Activated CD4-positive, alpha-beta T cell treated with anti-CD3 and anti-CD28 coated beads, Interleukin-2, amount 10 ng/mL, durations not matched to agents 24 days and 14 days (primary cell): ENCODE measurements around the gene FAM240B. TPM values are rescaled to one million over a fixed set of nuclear protein-coding genes. Genes with fewer than 3 reads are reported as not detected.

Experiments
- DNase-seq: peaks from one replicate; pipeline ENCODE4 v3.0.0; 2022
- H3K27ac Mint-ChIP-seq: one replicate; pipeline ENCODE4 v1.8.0; 2022; ENCODE audit warnings: mild to moderate bottlenecking, mixed read lengths
- H3K27me3 Mint-ChIP-seq: one replicate; pipeline ENCODE4 v1.8.0; 2022; ENCODE audit warnings: mixed read lengths
- H3K36me3 Mint-ChIP-seq: one replicate; pipeline ENCODE4 v1.8.0; 2022; ENCODE audit warnings: low read depth, mild to moderate bottlenecking, mixed read lengths
- H3K4me1 Mint-ChIP-seq: one replicate; pipeline ENCODE4 v1.8.0; 2021; ENCODE audit warnings: mixed read lengths
- H3K4me3 Mint-ChIP-seq: one replicate; pipeline ENCODE4 v1.8.0; 2022; ENCODE audit warnings: mild to moderate bottlenecking, moderate library complexity, mixed read lengths
- H3K9me3 Mint-ChIP-seq: one replicate; pipeline ENCODE4 v1.8.0; 2021; ENCODE audit warnings: mixed read lengths
- intact Hi-C: fragments of 100-400 bp; cut with micrococcal nuclease; formaldehyde crosslinking; loops from one replicate; pipeline ENCODE4 v1.15.1; 2023
- total RNA-seq: library from RNA; stranded (reverse); gene quantifications from 2 replicates; pipeline ENCODE4 v1.2.3, GENCODE V29; 2022

Gene FAM240B
- total RNA-seq, 1 donor from 2014 or later = not detected

DNA sequence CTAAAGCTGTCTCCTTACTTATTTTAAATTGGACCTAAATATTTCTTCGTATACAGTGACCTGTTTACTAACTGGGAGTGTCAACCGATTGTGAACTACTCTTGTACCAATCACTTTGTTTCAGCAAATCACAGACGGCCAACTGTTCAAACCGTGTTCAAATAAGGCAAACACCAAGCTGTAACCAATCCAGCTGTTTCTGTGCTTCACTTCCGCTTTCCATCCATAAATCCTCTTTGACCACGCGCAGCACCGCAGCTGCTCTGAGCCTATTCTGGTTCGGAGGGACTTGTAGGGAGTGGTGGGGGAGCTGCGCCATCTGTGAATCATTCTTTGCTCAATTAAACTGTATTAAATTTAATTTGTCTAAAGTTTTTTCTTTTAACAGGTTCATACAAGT is 4.8 kb upstream of the FAM240B start:
- H3K4me3 Mint-ChIP-seq = no peak overlapping the region
- no peaks in the 10 kb centered on the region for H3K36me3 Mint-ChIP-seq
- no peaks in the 10 kb centered on the region for H3K9me3 Mint-ChIP-seq
- H3K27me3 Mint-ChIP-seq = no peaks in the 10 kb centered on the region
- intact Hi-C loops = no loop called here
- no peaks in the 10 kb centered on the region for H3K4me1 Mint-ChIP-seq
- no peak overlapping the region for H3K27ac Mint-ChIP-seq
- DNase-seq = no peak

GRCh38 chr9:38718148-38718547 is 1.8 kb downstream of the FAM240B start:
- Mint-ChIP-seq H3K4me3 (no peak overlapping the region), H3K9me3 (no peaks in the 10 kb centered on the region), H3K36me3 (no peaks in the 10 kb centered on the region), H3K27me3 (no peaks in the 10 kb centered on the region), H3K4me1 (no peaks in the 10 kb centered on the region), H3K27ac (no peak overlapping the region)
- DNase-seq = no peak
- intact Hi-C loops = no loop called here

DNA sequence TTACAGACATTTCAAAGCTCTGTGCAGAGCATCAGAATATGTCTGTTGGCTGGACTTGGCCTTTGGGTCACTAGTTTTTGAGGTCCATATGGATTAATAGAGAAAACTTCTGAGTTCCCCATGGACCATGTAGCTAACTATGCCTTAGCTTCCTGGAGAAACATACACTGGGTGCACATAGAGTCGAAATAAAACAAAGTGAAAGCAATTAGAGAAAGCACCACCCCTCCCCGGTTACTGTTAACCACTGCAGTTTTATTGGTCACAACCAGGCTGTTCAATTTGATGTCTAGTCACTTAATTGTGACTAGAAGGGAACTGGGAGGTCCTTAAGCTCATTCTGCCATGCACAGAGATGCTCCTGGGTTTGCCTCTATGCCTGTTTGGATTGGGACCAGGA is 4.2 kb downstream of the FAM240B start:
- no peaks in the 10 kb centered on the region for H3K27me3 Mint-ChIP-seq
- no peak overlapping the region for H3K27ac Mint-ChIP-seq
- H3K9me3 Mint-ChIP-seq = no peaks in the 10 kb centered on the region
- no peak for DNase-seq
- H3K4me1 Mint-ChIP-seq = no peaks in the 10 kb centered on the region
- intact Hi-C loops = no loop called here
- no peaks in the 10 kb centered on the region for H3K36me3 Mint-ChIP-seq
- no peak overlapping the region for H3K4me3 Mint-ChIP-seq

GRCh38 chr9:38713426-38713825 is 6.5 kb downstream of the FAM240B start:
- intact Hi-C loops = no loop called here
- Mint-ChIP-seq H3K27ac (no peak overlapping the region), H3K9me3 (no peaks in the 10 kb centered on the region), H3K4me1 (no peaks in the 10 kb centered on the region), H3K27me3 (no peaks in the 10 kb centered on the region), H3K36me3 (no peaks in the 10 kb centered on the region), H3K4me3 (no peak overlapping the region)
- DNase-seq = no peak

DNA sequence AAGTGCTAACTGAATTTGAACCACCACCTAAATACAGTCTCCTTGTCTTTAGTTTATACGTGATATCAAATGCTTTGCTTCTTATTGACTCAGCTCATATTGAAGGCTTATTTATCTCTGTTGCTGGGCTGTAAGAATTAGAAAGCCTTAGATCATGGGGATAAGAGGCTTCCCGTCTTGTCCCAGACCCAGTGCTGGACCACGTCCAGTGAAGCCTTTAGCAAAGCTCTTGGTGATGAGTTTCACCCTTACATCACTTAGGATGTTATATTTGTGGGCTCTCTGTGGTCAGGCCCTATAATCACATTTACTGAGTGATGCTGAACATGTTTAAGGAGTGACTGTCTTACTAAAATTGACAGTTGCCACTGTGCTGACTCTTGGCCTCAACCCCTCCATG is 11.2 kb downstream of the FAM240B start:
- intact Hi-C loops = no loop called here
- no peaks in the 10 kb centered on the region for H3K4me1 Mint-ChIP-seq
- no peaks in the 10 kb centered on the region for H3K36me3 Mint-ChIP-seq
- no peaks in the 10 kb centered on the region for H3K27me3 Mint-ChIP-seq
- DNase-seq = no peak
- H3K4me3 Mint-ChIP-seq = no peak overlapping the region
- no peak overlapping the region for H3K27ac Mint-ChIP-seq
- no peaks in the 10 kb centered on the region for H3K9me3 Mint-ChIP-seq

DNA sequence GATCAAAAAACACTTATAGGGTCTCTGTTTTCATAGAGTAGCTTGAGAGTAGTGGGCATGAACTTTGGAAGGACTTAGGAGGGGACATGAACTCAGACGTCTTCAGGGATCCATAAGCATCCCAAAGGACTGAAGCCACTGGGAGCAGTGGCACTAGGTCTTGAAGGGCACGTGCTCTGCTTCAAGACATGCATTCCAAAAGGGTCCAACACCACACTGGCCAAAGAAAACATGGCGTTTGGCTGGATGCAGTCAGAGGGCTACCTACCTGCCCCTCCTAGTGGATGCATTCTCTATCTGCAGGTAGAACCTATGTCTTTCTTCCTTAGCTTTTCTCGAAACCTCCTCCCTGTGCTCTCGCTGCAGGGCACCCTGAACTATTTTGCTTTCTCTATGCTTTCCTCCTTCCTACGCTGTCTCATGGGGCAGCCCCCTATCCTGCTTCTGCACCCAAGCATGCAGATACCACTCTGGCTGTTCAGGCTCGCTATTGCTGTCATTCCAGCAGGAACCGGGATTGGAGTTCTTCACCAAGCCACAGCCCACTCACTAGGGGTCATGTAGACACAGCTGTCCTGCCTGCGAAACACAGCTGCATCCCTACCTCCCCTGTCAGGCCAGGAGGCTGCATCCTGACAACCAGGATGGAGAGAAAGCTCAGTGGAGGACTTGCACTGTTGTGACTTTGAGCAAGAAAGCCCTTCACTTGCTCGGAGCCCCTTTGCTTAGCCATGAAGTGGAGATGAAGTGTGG is 11.9 kb downstream of the FAM240B start:
- intact Hi-C loops = no loop called here
- DNase-seq = no peak
- no peak overlapping the region for H3K4me3 Mint-ChIP-seq
- H3K4me1 Mint-ChIP-seq = no peaks in the 10 kb centered on the region
- H3K27me3 Mint-ChIP-seq = peaks cover 3% of the 10 kb centered on the region
- H3K27ac Mint-ChIP-seq = no peak overlapping the region
- H3K36me3 Mint-ChIP-seq = no peaks in the 10 kb centered on the region
- H3K9me3 Mint-ChIP-seq = no peaks in the 10 kb centered on the region

GRCh38 chr9:38706493-38706892 is 13.4 kb downstream of the FAM240B start:
- Mint-ChIP-seq H3K36me3 (no peaks in the 10 kb centered on the region), H3K27ac (no peak overlapping the region), H3K4me3 (no peak overlapping the region), H3K9me3 (no peaks in the 10 kb centered on the region), H3K4me1 (no peaks in the 10 kb centered on the region), H3K27me3 (peaks cover 3% of the 10 kb centered on the region)
- intact Hi-C loops = no loop called here
- no peak for DNase-seq

DNA sequence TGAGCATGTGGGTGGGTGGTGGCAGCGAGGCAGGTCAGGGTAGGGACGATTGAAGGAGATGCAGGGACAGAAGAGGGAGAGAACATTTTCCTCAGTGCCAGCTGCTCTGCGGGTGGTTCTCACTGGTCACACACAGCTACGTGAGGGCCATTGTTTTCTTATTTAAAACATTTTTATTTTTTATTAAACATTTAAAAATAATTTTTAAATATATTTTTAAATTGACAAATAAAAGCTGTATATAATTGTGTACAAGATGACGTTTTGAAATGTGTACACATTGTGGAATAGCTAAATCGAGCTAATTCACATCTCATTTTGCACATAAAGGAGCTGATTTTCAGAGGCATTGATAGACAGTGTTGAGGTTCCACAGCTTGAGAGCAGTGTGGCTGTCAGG is 14.0 kb downstream of the FAM240B start:
- H3K4me3 Mint-ChIP-seq = no peak overlapping the region

DNA sequence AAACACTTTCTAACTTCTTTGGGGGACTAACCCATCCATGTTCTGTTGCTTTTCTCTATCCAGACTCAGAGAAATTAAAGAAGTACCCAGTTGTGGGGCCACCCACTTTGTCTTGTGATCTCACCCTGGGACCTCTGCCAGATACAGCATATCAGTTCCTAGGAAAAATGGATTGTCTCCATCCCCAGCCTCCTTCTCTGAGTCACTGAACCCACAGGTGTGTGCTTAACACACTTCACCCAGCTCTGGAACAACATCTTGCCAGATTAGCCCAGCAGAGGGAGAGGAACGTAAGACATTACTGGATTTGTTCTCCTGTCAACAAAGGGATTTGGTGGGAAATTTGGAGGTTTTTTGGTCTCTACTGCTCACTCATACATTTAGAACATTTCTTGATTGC is 19.2 kb downstream of the FAM240B start:
- no peaks in the 10 kb centered on the region for H3K4me1 Mint-ChIP-seq
- intact Hi-C loops = no loop called here
- no peaks in the 10 kb centered on the region for H3K36me3 Mint-ChIP-seq
- no peaks in the 10 kb centered on the region for H3K9me3 Mint-ChIP-seq
- H3K27ac Mint-ChIP-seq = no peak overlapping the region
- H3K4me3 Mint-ChIP-seq = no peak overlapping the region
- DNase-seq = no peak
- peaks cover 3% of the 10 kb centered on the region for H3K27me3 Mint-ChIP-seq

More for the DNA sequence above, 14.0 kb downstream of the FAM240B start:
- no peak for DNase-seq
- no peak overlapping the region for H3K27ac Mint-ChIP-seq
- no peaks in the 10 kb centered on the region for H3K9me3 Mint-ChIP-seq
- H3K27me3 Mint-ChIP-seq = peaks cover 3% of the 10 kb centered on the region
- H3K4me1 Mint-ChIP-seq = no peaks in the 10 kb centered on the region
- intact Hi-C loops = no loop called here
- no peaks in the 10 kb centered on the region for H3K36me3 Mint-ChIP-seq

GRCh38 chr9:38699337-38699736 is 20.6 kb downstream of the FAM240B start:
- intact Hi-C loops = no loop called here
- no peaks in the 10 kb centered on the region for H3K9me3 Mint-ChIP-seq

GRCh38 chr9:38697776-38698300 is 22.1 kb downstream of the FAM240B start:
- no peak overlapping the region for H3K27ac Mint-ChIP-seq
- intact Hi-C loops = no loop called here
- peaks cover under 1% of the 10 kb centered on the region for H3K27me3 Mint-ChIP-seq
- H3K4me3 Mint-ChIP-seq = no peak overlapping the region
- no peaks in the 10 kb centered on the region for H3K9me3 Mint-ChIP-seq
- DNase-seq = no peak
- no peaks in the 10 kb centered on the region for H3K4me1 Mint-ChIP-seq
- no peaks in the 10 kb centered on the region for H3K36me3 Mint-ChIP-seq

More at GRCh38 chr9:38699337-38699736, 20.6 kb downstream of the FAM240B start:
- no peaks in the 10 kb centered on the region for H3K4me1 Mint-ChIP-seq
- no peak for DNase-seq
- H3K27ac Mint-ChIP-seq = no peak overlapping the region
- H3K36me3 Mint-ChIP-seq = no peaks in the 10 kb centered on the region
- no peak overlapping the region for H3K4me3 Mint-ChIP-seq
- H3K27me3 Mint-ChIP-seq = peaks cover 3% of the 10 kb centered on the region

DNA sequence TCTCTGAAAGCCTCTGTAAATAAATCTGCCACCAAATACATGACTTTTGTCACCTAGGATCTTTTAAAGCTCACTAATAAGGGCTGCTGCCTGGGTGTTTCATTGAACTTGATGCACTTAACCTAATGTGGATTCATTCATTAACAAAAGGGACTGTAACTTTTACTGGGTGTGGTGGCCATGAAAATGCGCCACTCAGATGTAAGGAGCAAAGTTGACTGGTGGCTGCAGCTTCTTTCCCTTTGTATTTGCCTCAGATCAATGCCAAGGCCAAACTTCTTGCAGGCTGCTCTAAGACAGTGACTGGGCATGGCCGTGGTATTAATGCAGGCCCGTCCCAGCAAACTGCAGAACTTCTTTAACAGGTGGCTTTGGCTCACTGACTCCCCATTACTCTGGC is 22.9 kb downstream of the FAM240B start:
- no peaks in the 10 kb centered on the region for H3K9me3 Mint-ChIP-seq
- H3K4me1 Mint-ChIP-seq = no peaks in the 10 kb centered on the region
- peaks cover 2% of the 10 kb centered on the region for H3K27me3 Mint-ChIP-seq
- no peaks in the 10 kb centered on the region for H3K36me3 Mint-ChIP-seq
- H3K27ac Mint-ChIP-seq = no peak overlapping the region
- no peak overlapping the region for H3K4me3 Mint-ChIP-seq
- intact Hi-C loops = no loop called here
- no peak for DNase-seq

GRCh38 chr9:38694676-38695075 is 25.3 kb downstream of the FAM240B start:
- intact Hi-C loops = no loop called here
- no peaks in the 10 kb centered on the region for H3K9me3 Mint-ChIP-seq
- peaks cover 2% of the 10 kb centered on the region for H3K27me3 Mint-ChIP-seq
- H3K27ac Mint-ChIP-seq = no peak overlapping the region
- H3K36me3 Mint-ChIP-seq = no peaks in the 10 kb centered on the region
- no peak overlapping the region for H3K4me3 Mint-ChIP-seq
- H3K4me1 Mint-ChIP-seq = peaks cover 4% of the 10 kb centered on the region
- DNase-seq = no peak

DNA sequence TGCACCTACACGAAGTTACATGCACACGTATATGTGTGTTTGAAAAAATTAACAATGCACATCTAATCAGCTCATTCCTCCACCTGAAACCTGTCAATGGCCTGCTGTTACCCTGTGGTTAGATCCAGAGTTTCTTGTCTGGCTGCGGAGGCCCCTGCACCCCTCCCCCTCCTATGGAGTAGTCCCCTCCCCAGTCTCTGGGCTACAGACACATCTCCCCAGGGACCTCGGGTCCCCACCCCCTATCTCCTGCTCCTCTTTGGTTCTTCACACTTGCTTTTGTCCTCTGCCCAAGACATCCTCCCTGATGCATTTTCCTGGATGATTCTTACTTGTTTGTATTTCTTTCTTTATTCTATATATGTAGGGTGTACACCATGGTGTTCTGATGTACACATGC is 27.2 kb downstream of the FAM240B start:
- no peak overlapping the region for H3K4me3 Mint-ChIP-seq

DNA sequence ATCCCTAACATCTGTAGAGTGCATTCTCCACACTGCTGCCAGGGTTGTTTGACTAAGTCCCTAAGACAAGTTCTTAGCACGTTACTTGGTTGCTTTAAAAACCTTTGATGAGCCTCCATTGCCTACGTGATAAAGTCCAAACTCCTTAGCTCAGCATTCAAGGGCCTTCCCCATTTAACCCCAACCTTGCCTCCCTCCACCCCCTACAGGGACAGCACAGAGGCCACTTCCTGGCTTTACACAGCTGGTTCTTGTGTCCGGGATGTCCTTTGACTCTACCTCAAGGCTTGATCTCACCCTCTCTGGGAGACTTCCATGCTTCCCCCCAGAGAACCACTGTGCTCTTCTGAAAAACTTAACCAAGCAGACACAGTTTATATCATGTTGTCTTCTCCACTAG is 29.4 kb downstream of the FAM240B start:
- no peaks in the 10 kb centered on the region for H3K9me3 Mint-ChIP-seq
- no peak for DNase-seq
- H3K4me3 Mint-ChIP-seq = no peak overlapping the region
- peaks cover 2% of the 10 kb centered on the region for H3K27me3 Mint-ChIP-seq
- H3K27ac Mint-ChIP-seq = no peak overlapping the region
- H3K36me3 Mint-ChIP-seq = no peaks in the 10 kb centered on the region
- peaks cover 6% of the 10 kb centered on the region for H3K4me1 Mint-ChIP-seq
- intact Hi-C loops = no loop called here

More for the DNA sequence above, 27.2 kb downstream of the FAM240B start:
- H3K27me3 Mint-ChIP-seq = peaks cover 2% of the 10 kb centered on the region
- no peak for DNase-seq
- intact Hi-C loops = no loop called here
- H3K9me3 Mint-ChIP-seq = no peaks in the 10 kb centered on the region
- no peaks in the 10 kb centered on the region for H3K36me3 Mint-ChIP-seq
- peaks cover 4% of the 10 kb centered on the region for H3K4me1 Mint-ChIP-seq
- H3K27ac Mint-ChIP-seq = no peak overlapping the region
